HG03439 (cell line): ENCODE measurements around the gene OR6C74.

ENCODE experiments used
- ATAC-seq: cut with Tn5 transposase; IDR thresholded peaks from one replicate; pipeline ENCODE4 v1.9.1; 2021; ENCODE audit warnings: mild to moderate bottlenecking, moderate library complexity; ENCODE audit not compliant: unreplicated experiment

The OR6C74 gene

DNA sequence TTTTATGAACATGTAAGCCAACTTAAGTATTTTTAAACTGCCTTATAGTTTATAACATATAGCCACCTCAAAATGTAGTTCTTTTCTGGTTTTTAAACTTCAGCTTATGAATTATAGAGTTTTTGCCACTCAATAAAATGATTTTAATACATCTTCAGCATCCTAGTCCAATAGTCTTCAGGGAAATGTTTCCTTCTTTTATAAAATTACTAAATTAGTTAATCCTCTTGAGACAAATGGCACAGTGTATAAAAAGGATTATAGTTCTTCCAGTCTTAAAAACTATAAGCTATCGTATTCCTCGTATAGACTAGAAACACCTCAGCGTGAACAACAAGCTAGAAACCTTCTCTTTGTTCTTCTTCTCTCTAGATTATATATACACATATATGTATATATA lies at the start of gene OR6C74:
OR6C74 (plus strand) TSS at position 301 of the 400 bp plus-strand sequence. CDS start 2,679 bp downstream, outside the sequence.
- no peak for ATAC-seq

DNA sequence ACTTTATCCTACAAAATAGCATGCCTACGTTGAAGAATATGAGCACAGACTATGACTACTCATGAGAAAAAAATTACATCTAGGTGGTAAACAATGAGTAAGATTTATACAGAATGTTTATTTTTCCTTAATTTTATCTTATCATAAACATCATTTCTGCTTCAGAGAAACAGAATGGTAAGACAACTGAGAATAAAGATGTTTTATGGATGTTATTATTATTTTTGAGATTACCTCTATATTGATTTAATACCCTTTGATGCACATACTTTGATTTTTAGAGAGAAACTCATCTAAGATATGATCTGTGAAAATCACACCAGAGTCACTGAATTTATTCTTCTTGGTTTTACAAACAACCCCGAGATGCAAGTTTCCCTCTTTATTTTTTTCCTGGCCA lies 23.7 kb upstream of the OR6C74 start, which contains the start of gene OR10A7:
OR10A7 (plus strand) TSS at position 301 of the 400 bp plus-strand sequence; CDS start at position 301, 0 bp downstream.
- no peak for ATAC-seq

- no peak for ATAC-seq
Observed at GRCh38 chr12:55226523-55226922, 17.9 kb upstream of the OR6C74 start.

DNA sequence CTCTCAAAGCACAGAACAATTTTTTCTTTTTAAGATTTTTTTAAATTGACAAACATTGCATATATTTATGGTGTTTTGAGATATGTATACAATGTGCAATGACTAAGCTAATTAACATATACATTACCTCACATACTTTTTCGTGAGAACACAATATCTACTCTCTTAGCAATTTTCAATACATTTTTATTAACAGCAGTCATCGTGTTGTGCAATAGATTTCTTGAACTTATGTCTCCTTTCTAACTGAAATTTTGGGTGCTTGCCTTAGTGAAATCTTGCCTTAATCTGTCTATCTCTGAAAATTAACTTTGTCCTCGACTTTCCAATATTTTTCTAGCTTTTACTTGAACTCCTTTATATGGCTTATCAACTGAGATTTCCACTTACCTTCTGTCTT lies 16.8 kb upstream of the OR6C74 start:
- ATAC-seq, result no peak

DNA sequence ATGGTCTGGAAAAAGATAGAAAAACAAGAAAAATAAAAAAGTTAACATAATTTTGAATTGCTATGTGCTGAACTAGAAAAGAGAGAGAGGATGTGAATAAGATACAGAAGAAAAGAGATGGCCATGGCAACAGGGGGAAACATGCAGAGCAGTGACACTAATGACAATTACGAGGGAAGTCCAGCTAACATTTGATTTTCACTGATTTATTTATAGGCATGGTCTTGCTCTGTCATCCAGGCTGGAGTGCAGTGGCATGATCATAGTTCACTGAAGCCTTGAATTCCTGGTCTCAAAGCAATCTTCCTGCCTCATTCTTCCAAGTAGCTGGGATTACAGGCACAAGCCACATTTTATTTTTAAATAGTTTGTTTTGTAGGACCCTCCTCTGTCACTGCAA lies 1.8 kb downstream of the OR6C74 start:
- ATAC-seq, result no peak

GRCh38 chr12:55250944-55251343 lies 6.5 kb downstream of the OR6C74 start:
- no peak for ATAC-seq

DNA sequence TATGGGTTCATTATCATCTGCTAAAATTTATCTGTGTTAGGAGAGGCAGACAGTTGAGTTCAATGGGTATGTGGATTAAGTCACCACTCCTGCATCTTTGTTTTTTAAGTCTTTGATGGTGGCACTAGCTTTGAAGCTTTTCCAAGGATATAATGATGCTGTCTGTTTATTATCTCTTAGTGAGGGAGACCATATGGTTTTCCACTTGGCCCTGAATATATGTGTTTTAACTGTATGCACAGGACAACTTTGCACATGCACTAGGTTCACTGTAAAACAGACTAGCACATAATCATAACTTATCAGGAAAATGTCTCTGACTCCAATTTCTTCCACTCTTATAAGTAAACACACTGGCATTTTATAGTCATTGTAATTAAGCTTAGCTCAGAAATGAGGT lies 8.9 kb downstream of the OR6C74 start:
- ATAC-seq, result no peak

GRCh38 chr12:55256831-55257230 lies 12.4 kb downstream of the OR6C74 start:
- no peak for ATAC-seq

DNA sequence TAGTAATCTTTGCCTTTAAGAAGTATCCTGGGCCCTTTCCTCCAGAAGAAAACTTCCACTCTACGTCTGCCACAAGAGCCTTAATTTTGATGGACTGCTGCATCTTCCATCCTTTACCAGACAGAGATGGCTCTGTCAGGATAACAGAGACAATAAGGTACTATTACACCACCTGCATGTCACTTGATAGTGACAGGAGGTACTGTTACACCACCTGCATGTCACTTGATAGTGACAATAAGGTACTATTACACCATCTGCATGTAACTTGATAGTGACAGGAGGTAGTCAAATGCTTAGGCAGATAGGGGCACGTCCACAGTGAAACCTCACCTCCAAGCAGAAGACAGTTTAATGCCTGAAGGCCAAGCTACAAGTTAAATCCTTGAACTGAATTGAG lies 13.9 kb downstream of the OR6C74 start:
- ATAC-seq, result no peak

GRCh38 chr12:55280991-55281390 lies 36.6 kb downstream of the OR6C74 start:
- ATAC-seq, result no peak

DNA sequence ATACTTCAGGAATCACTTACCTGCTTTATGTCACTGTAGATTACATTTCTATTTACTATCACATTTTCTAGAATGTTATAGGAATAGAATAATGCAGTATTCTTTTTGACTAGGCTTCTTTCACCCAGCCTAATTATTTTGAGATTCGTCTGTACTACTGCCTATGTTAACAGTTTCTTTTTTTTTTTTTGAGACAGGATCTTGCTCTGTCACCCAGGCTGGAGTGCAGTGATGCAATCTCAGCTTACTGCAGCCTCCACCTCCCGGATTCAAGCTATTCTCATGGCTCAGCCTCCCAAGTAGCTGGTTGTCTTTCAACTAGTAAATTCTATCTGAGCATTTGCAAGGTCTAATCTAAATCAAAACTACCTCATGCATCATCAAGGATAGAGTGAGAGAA lies 45.6 kb downstream of the OR6C74 start:
- no peak for ATAC-seq
